HepG2 (cell line): ENCODE results near the gene GPC6. TPM values are rescaled to one million over a fixed set of nuclear protein-coding genes. Genes with fewer than 3 reads are reported as not detected.

ENCODE experiments used
- ARID2 ChIP-seq: sonication (generic); formaldehyde crosslinking; IDR thresholded peaks from 2 replicates; pipeline ENCODE4 v1.8.1; 2022; ENCODE audit warnings: mild to moderate bottlenecking, missing genetic modification reagents, borderline replicate concordance
- FOXM1 ChIP-seq: sonication (generic); formaldehyde crosslinking; IDR thresholded peaks from 2 replicates; pipeline ENCODE4 v1.5.0; 2020; ENCODE audit warnings: missing genetic modification reagents
- GABPA ChIP-seq, 2 experiments: IDR thresholded peaks; 2 replicates each; pipeline ENCODE4 v1.6.1; 2011 to 2016; ENCODE audit warnings: low read depth in 2 of 2, low read length in 1 of 2, missing biosample characterization in 1 of 2, missing genetic modification characterization in 1 of 2
- HDAC6 ChIP-seq: fragments of 200-600 bp; sonication (generic); IDR thresholded peaks from 2 replicates; pipeline ENCODE4 v1.7.0; 2017; ENCODE audit warnings: mild to moderate bottlenecking, antibody characterized with exemption, low read length, low read depth
- IKZF1 ChIP-seq: fragments of 450-650 bp; IDR thresholded peaks from 2 replicates; pipeline ENCODE4 v1.7.1; 2016
- KLF6 ChIP-seq: IDR thresholded peaks from 2 replicates; pipeline ENCODE4 v1.8.0; 2016; ENCODE audit warnings: missing biosample characterization, missing genetic modification reagents
- MATR3 ChIP-seq: sonication (generic); formaldehyde crosslinking; IDR thresholded peaks from 2 replicates; pipeline ENCODE4 v1.4.0; 2020; ENCODE audit warnings: missing genetic modification reagents
- MED1 ChIP-seq: sonication (generic); formaldehyde crosslinking; IDR thresholded peaks from 2 replicates; pipeline ENCODE4 v1.4.0; 2020; ENCODE audit warnings: missing genetic modification reagents
- NCOR1 ChIP-seq: fragments of 200-600 bp; sonication (generic); IDR thresholded peaks from 2 replicates; pipeline ENCODE4 v1.7.0; 2017; ENCODE audit warnings: antibody characterized with exemption, low read length, borderline replicate concordance
- NFIC ChIP-seq: IDR thresholded peaks from 2 replicates; pipeline ENCODE4 v1.6.1; 2012; ENCODE audit warnings: mild to moderate bottlenecking, low read length, inconsistent platforms
- RARA ChIP-seq: IDR thresholded peaks from 2 replicates; pipeline ENCODE4 v1.6.1; 2016; ENCODE audit warnings: missing genetic modification reagents, missing compliant biosample characterization
- REXO4 ChIP-seq: sonication (generic); formaldehyde crosslinking; IDR thresholded peaks from 2 replicates; pipeline ENCODE4 v1.8.0; 2022; ENCODE audit warnings: missing genetic modification reagents, mild to moderate bottlenecking, borderline replicate concordance
- SIN3B ChIP-seq: fragments of 150-350 bp; IDR thresholded peaks from 2 replicates; pipeline ENCODE4 v1.6.1; 2014; ENCODE audit warnings: low read length
- SNRNP70 ChIP-seq: fragments of 200-400 bp; formaldehyde crosslinking; IDR thresholded peaks from 2 replicates; pipeline ENCODE4 v1.6.1; 2017; ENCODE audit warnings: mild to moderate bottlenecking, low read depth, low read length, moderate library complexity
- ZBTB7B ChIP-seq: sonication (generic); formaldehyde crosslinking; IDR thresholded peaks from 2 replicates; pipeline ENCODE4 v1.4.0; 2020; ENCODE audit warnings: missing genetic modification reagents
- ZC3H4 ChIP-seq: sonication (generic); formaldehyde crosslinking; IDR thresholded peaks from 2 replicates; pipeline ENCODE4 v1.4.0; 2020; ENCODE audit warnings: missing genetic modification reagents, borderline replicate concordance
- ZMYM4 ChIP-seq: sonication (generic); formaldehyde crosslinking; IDR thresholded peaks from 2 replicates; pipeline ENCODE4 v1.8.1; 2023; ENCODE audit warnings: mild to moderate bottlenecking, missing genetic modification reagents
- ZNF124 ChIP-seq: sonication (generic); formaldehyde crosslinking; IDR thresholded peaks from 2 replicates; pipeline ENCODE4 v1.4.0; 2020; ENCODE audit warnings: missing genetic modification reagents
- ZNF260 ChIP-seq: sonication (generic); formaldehyde crosslinking; IDR thresholded peaks from 2 replicates; pipeline ENCODE4 v1.4.0; 2020; ENCODE audit warnings: missing genetic modification reagents, low read depth, mild to moderate bottlenecking, borderline replicate concordance
- ZNF333 ChIP-seq: sonication (generic); formaldehyde crosslinking; IDR thresholded peaks from 2 replicates; pipeline ENCODE4 v1.4.0; 2020; ENCODE audit warnings: mild to moderate bottlenecking, missing genetic modification reagents, borderline replicate concordance
- ZNF629 ChIP-seq: sonication (generic); formaldehyde crosslinking; conservative IDR thresholded peaks from 2 replicates; pipeline ENCODE4 v1.5.0; 2020; ENCODE audit warnings: missing genetic modification reagents
- ZNF678 ChIP-seq: sonication (generic); formaldehyde crosslinking; IDR thresholded peaks from 2 replicates; pipeline ENCODE4 v1.4.0; 2020; ENCODE audit warnings: mild to moderate bottlenecking, missing genetic modification reagents
- polyA plus RNA-seq, 8 experiments: library from polyadenylated mRNA; depleted of rRNA in 3 of 8; stranded (reverse) in 7 of 8; unstranded in 1 of 8; fragments of >200 nt; fragmentation: Illumina TruSeq in 4 of 8; extraction: Trizol in 4 of 8; gene quantifications; 2 replicates each; pipeline versions ENCODE4 v1.2.1 to v1.2.3, GENCODE V29; 2011 to 2016; ENCODE audit warnings: low read depth in 4 of 8, missing spikeins in 1 of 8, mixed read lengths in 1 of 8; ENCODE audit not compliant: insufficient read depth in 1 of 8
- total RNA-seq, 5 experiments: library from RNA; depleted of rRNA; stranded (reverse); fragments of >200 nt; fragmentation: Illumina TruSeq; extraction: Trizol; gene quantifications; 2 replicates each; pipeline ENCODE4 v1.2.3, GENCODE V29; 2016; ENCODE audit warnings: low read depth in 1 of 5
- TF ChIP-seq, protein P1 (sequence below): sonication (generic); formaldehyde crosslinking; IDR thresholded peaks from 2 replicates; pipeline ENCODE4 v1.4.0; 2020; ENCODE audit warnings: missing genetic modification reagents, borderline replicate concordance
- TF ChIP-seq, protein P2 (sequence below): IDR thresholded peaks from 2 replicates; pipeline ENCODE4 v1.6.1; 2016; ENCODE audit warnings: mild to moderate bottlenecking
- TF ChIP-seq, protein P3 (sequence below): sonication (generic); formaldehyde crosslinking; IDR thresholded peaks from 2 replicates; pipeline ENCODE4 v1.5.0; 2020; ENCODE audit warnings: missing genetic modification reagents
- TF ChIP-seq, protein P4 (sequence below): sonication (generic); formaldehyde crosslinking; IDR thresholded peaks from 2 replicates; pipeline ENCODE4 v1.8.1; 2023; ENCODE audit warnings: missing genetic modification reagents, inconsistent platforms, borderline replicate concordance

Gene GPC6
- total and polyA plus RNA-seq, 2 of the 13 experiments (the other 11 are each of a cell fraction or from before 2014, with no cell fraction given): 24.5 to 33.9 TPM

DNA sequence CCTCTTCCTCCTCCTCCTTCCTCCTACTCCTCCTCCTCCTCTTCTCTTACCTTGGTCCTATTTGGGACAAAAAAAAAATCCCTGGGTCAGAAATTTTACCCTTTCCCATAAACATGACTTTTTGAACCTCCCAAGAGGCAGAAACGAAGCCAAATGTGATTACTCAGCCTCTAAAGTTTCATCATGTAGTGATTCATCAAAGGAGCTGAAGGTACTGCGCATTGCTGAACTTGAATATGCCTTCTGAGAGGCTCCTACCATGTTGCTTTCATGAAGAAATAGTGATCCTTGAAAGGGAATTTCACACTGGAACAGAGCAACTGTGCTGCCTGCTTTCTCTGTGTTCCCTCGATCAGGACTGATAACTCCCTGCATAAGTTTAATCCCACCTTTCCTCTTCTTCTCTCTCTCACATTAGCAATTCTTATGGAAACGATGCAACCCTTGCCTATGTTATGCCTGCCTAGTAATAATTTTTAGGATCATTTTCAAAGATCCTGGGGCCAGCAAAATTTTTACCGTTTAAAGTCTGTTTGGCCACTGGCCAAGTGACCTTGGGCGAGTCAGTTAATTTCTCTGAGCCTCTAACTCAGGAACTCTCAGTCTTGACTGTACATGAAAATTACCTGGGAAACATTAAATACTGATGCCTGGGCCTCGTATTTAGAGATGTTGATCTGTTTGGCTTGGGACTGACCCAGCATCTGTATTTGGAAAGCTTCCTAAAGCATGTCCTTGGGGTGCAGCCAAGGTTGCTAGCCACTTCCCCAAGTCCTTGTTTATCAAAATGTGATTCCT lies 1103.3 kb downstream of the GPC6 start (continued):
- no peak for TF ChIP-seq ZC3H4 (CRISPR knock-in tag)
- TF ChIP-seq ZNF124: no peak
- TF ChIP-seq, protein P1, sequence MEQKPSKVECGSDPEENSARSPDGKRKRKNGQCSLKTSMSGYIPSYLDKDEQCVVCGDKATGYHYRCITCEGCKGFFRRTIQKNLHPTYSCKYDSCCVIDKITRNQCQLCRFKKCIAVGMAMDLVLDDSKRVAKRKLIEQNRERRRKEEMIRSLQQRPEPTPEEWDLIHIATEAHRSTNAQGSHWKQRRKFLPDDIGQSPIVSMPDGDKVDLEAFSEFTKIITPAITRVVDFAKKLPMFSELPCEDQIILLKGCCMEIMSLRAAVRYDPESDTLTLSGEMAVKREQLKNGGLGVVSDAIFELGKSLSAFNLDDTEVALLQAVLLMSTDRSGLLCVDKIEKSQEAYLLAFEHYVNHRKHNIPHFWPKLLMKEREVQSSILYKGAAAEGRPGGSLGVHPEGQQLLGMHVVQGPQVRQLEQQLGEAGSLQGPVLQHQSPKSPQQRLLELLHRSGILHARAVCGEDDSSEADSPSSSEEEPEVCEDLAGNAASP (CRISPR knock-in tag): no peak
- no peak for TF ChIP-seq KLF6
- no peak for TF ChIP-seq HDAC6
- no peak for TF ChIP-seq ZNF678 (CRISPR knock-in tag)
- TF ChIP-seq, protein P2, sequence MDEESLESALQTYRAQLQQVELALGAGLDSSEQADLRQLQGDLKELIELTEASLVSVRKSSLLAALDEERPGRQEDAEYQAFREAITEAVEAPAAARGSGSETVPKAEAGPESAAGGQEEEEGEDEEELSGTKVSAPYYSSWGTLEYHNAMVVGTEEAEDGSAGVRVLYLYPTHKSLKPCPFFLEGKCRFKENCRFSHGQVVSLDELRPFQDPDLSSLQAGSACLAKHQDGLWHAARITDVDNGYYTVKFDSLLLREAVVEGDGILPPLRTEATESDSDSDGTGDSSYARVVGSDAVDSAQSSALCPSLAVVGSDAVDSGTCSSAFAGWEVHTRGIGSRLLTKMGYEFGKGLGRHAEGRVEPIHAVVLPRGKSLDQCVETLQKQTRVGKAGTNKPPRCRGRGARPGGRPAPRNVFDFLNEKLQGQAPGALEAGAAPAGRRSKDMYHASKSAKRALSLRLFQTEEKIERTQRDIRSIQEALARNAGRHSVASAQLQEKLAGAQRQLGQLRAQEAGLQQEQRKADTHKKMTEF (CRISPR knock-in tag): 0 out of 2 replicates have a peak, but pooled peaks have one; percentile 14
- TF ChIP-seq ZBTB7B (CRISPR knock-in tag): no peak
- TF ChIP-seq NCOR1: no peak
- TF ChIP-seq, protein P3, sequence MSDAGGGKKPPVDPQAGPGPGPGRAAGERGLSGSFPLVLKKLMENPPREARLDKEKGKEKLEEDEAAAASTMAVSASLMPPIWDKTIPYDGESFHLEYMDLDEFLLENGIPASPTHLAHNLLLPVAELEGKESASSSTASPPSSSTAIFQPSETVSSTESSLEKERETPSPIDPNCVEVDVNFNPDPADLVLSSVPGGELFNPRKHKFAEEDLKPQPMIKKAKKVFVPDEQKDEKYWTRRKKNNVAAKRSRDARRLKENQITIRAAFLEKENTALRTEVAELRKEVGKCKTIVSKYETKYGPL (CRISPR knock-in tag): no peak
- TF ChIP-seq NFIC: no peak
- TF ChIP-seq ZMYM4 (CRISPR knock-in tag): 0 out of 2 replicates have a peak, but pooled peaks have one; percentile 15
- no peak for TF ChIP-seq SIN3B
- no peak; the same call in 1 of the 2 replicates for TF ChIP-seq MED1
- no peak for TF ChIP-seq SNRNP70
- no peak for TF ChIP-seq FOXM1
- TF ChIP-seq, protein P4, sequence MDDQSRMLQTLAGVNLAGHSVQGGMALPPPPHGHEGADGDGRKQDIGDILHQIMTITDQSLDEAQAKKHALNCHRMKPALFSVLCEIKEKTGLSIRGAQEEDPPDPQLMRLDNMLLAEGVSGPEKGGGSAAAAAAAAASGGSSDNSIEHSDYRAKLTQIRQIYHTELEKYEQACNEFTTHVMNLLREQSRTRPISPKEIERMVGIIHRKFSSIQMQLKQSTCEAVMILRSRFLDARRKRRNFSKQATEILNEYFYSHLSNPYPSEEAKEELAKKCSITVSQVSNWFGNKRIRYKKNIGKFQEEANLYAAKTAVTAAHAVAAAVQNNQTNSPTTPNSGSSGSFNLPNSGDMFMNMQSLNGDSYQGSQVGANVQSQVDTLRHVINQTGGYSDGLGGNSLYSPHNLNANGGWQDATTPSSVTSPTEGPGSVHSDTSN: no peak
- TF ChIP-seq ZNF333 (CRISPR knock-in tag): no peak
- TF ChIP-seq MATR3 (CRISPR knock-in tag): no peak
- no peak for TF ChIP-seq GABPA (IDR thresholded peaks at IDR 0.05; ENCODE audit: low read depth, low read length)
- TF ChIP-seq GABPA (CRISPR knock-in tag; IDR thresholded peaks at IDR 0.05; ENCODE audit: low read depth): no peak
- TF ChIP-seq ZNF260 (CRISPR knock-in tag): no peak
- TF ChIP-seq REXO4 (CRISPR knock-in tag): no peak
- no peak for TF ChIP-seq ARID2 (CRISPR knock-in tag)
- TF ChIP-seq IKZF1: no peak
- TF ChIP-seq ZNF629: no peak
- peak; percentile 51 for TF ChIP-seq RARA (CRISPR knock-in tag)
